ENCODE data around the gene FAM222A.

The FAM222A gene

DNA sequence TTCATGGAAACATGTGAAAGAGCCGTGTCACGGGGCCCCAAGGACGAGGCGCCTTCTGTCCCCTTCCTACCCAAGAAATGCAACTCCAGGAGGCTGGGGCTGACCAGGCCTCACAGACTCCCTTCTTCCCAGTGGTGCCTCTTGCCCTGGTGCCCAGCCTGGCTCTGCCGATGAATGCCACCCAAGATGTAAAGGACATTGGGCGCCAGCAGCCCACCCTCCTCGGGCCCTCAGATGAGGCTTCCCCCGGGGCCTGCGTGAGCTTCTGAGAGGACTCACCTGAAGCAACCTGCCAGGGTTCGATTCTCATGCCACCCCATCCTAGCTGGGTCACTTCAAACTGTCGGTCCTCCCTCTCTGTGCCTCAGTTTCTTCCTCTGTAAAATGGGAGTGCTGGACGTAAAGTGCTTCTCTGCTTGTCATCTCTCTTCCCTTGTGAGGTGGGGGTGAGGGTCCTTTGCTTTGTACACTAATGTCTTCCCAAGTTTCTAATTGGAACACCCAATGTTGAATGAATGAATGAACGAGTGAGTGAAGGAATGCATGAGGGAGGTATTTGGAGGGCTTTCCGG is 10.8 kb downstream of the FAM222A start:
- no peak for DNase-seq (ENCODE audit: low read depth in 3 of 3, low spot score in 1 of 3)

DNA sequence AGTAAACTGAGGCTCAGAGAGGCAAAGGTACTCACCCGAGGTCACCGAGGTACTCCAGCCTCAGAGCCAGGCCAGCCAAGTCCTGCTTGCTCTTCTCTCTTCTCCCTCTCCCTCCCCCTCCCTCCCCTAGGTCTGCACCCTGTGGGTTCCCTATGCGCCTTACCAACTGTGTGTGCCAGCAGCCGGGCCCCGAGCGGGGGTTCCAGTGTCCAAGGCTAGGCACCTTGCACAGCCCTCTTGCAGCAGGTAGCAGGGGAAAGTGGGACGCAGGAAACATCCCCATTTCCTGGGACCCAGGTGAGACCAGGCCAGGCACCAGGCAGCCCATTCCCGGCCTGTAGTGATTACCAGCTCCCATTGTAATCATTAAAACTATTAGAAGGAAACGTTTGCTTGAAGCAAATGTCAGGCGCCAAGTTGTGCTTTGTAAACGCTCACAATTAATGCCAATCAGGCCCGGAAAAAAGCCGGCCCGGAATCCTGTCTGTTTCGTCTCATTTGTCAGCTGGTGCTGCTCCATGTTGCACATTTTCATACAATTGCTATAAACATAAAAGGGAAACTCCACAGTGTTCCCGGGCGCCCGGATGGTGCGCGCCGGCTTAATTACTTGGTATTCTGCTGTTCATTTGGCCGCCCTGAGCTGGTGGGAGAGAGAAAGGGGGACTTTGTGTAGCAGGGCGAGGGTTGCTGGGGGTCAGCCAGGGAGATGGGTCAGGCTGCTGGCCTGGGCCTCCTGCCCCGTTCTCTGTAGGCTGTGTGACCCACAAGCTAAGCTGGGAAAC is 11.9 kb downstream of the FAM222A start:
- DNase-seq (ENCODE audit: low read depth in 3 of 3, low spot score in 1 of 3) = no peak

DNA sequence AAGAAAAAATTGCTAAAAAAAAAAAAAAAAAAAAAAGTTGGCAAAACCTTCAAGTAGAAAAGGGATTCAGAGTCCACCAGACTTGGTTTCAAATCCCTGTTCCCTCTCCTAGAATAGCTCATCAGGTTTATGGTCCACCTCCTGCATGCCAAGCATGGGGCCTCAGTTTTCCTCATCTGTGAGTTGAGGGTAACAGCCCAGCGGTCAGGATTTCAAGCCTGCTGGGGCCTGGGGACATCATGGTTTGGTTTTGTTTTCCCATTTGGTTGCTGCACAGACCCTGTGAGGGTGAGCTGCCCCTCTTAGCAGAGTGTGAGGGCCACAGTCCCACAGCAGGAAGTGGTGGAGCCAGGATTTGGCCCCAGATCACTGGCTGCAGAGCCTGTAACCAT is 12.5 kb downstream of the FAM222A start:
- DNase-seq (ENCODE audit: low read depth in 3 of 3, low spot score in 1 of 3) = no peak

DNA sequence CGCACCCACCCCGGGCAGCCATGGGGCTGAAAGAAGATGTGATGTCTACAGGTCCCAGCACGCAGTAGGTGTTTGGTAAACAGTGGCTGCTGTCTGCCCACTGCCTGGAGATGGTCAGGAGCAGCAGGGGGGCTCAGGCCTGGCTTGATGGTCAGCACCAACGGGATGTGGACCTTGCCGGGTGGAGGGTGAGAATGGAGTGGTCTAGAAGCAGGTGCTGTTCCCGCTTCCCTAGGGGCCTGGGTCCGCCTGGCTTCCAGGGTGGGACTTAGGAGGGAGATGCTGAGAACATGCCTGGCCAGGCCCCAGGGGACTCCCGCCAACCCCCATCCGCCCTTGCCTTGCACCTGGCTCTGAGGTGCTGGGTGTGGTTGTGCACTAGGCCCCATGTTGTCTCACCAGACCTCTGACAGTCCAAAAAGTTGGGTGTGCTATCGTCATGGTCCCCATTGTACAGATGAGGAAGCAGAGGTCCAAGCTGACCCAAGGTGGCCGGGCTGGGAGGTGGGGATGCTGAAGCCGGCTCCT is 12.9 kb downstream of the FAM222A start:
- no peak for DNase-seq (ENCODE audit: low read depth in 3 of 3, low spot score in 1 of 3)

DNA sequence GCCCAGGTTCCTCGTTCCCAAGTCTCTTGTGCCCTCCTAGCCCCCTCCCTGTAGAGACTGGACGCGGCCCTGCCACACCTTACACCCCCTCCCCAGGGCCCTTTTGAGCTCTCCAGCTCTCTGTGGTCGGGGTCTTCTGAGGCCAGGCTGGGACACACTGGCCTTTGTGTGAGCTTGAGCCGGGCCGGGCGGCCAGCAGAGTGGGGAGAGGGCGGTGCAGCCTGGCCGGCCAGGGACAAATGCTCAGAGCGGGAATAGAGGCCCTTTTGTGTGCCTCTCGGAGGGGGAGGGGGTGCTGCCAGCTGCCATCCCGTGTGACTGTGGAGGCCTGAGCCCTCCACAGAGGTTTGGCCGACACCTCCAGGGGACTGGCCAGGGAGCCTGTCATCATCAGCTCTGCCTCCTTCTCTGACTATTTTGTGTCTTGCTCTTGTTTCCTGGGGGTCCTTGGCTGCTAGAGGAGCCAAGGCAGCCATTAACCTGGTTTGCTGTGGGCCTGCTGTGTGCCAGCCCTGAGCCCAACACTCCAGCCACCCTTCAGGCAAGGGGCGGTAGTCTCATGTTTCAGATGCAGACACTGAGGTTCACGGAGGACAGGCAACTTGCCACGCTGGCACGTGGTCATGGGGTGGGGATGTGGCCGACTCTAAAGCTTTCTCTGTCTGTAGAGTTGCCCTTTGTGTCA is 13.6 kb downstream of the FAM222A start:
- DNase-seq (ENCODE audit: low read depth in 3 of 3, low spot score in 1 of 3) = no peak

DNA sequence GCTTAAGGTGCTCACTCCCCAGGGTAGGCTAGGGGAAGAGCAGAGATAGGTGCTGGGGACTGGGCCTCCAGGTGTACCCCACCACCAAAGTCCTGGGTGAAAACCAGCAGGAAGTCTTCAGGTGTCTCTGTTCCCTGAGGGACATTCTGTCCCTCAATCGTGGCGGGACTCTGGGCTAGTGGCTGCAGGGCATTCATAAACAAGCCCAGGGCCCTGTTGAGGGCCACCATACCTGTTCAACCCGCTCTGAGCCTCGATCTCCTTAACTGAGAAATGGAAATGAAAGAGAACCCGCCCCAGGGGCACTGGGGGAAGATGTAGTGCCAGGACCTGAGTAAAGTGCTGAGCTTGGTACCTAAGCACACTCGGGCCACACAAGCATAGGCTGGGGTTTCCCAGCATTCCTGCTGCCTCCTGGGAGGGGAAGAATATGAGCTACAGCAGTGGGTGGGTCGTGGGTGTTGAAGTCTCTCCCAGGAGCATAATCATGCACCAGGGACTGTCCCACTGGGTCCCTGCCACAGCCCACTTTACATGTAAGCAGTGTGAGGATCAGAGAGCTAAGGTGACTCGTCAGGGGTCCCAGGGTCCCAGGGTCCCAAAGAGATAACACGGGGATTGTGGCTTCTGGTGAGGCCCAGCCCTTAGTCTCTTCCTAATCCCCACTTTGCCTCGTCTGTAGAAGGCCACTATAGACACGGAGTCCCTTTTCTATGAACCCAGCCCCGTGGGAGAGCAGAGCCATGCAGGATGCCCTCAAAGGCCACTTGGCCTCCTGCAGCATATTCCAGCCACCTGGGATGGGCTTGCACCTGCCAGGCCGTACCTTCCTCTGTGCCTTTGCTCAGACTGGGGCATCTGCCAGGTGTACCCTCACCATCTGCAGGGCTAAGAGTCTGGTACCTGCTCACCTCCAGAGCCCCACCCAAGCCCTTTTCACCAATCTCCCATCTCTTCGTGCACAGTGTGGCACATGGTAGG is 14.4 kb downstream of the FAM222A start:
- no peak for DNase-seq (ENCODE audit: low read depth in 3 of 3, low spot score in 1 of 3)

DNA sequence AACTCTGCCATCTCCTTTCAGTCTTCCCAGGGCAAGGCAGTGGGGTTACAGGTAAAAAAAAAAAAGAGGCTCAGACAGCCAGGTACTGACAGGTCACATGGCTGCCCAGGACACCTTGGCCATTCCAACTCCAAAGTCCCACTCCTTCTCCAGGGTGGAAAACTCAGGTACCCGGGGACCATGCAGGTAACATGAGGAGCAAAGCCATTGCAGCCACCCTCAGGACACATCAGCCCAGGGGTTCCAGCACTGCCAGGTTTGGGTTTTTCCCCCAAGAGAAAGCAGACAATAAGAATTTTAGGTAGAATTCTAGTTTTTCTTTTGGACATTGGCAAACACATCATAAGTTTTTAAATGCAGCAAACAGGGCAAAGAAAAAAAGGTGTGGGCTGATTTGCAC is 15.3 kb downstream of the FAM222A start:
- no peak for DNase-seq (ENCODE audit: low read depth in 3 of 3, low spot score in 1 of 3)

DNA sequence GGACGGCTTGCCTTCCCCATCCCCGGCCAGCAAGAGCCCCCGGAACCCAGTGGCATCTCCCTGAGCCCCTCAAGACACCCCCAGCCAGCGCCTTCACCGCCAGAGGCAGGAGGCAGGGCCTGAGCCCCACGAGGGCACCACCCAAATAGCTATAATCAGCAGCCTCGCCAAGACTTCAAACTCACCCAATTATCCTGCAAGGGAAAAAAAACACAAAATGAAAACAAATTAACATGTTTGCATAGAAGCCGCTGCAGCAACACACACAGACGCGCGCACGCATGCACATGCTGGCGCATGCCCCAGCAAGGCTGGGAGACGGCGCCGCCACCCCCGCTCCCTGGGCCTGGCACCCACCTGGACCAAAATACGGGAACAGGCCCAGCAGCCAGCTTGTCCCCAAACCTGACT is 15.8 kb downstream of the FAM222A start:
- DNase-seq (ENCODE audit: low read depth in 3 of 3, low spot score in 1 of 3) = no peak

DNA sequence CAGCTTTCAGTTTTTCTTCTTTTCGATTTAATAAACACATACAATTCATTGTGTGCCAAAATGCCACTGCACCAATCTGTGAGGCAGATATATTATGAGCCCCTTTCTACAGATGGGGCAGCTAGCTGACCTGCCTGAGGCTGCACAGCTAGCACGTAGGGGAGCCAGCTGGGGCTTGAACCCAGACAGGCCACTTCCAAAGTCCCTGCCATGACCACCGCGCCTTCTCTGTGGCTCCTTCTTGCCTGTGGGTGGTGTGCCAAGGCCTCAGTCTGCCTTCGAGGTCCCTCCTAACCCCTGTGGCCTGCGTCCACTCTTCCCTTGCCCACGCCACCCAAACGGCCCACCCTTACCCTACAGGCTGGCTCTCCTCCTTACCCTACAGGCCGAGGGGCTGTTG is 16.2 kb downstream of the FAM222A start:
- no peak for DNase-seq (ENCODE audit: low read depth in 3 of 3, low spot score in 1 of 3)

DNA sequence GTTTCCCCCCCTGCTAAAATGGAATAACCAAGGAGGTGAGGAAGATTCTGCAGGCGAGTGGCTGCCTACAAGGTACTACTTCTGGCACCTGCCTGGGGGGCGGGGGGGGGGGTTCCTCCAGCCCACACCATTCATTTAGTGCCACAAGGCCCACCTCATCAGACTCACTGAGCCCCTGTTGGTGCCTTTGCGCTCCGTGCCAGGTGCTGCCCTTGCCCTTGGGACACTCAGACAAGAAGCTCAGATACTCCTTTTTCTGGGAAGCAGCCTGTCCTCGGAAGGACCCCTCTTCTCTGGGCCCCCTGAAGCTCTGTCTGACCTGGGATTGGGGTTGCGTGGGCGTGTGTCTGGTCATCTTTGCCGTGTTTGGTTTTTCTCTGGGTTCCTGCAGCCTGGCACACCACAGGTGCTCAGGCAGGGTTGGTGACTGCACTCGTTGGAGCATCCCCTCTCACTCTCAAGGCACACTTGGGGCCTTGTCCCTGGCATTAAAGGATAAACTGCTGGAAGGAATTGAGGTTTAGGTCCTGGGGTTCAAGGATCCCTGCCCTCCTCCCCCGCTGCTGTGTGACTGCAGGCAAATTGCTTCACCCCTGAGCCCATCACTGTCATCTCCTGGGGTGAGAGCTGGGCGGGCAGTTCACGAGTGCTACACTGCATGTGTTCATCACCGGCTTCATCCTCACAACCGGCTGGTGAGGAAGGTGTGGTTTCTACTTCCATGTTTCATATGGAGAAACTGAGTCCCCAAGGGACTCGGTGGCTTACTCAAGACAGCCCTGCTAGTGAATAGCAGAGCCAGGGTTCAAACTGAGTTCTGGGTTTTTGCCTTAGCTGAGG is 16.9 kb downstream of the FAM222A start:
- no peak for DNase-seq (ENCODE audit: low read depth in 3 of 3, low spot score in 1 of 3)

DNA sequence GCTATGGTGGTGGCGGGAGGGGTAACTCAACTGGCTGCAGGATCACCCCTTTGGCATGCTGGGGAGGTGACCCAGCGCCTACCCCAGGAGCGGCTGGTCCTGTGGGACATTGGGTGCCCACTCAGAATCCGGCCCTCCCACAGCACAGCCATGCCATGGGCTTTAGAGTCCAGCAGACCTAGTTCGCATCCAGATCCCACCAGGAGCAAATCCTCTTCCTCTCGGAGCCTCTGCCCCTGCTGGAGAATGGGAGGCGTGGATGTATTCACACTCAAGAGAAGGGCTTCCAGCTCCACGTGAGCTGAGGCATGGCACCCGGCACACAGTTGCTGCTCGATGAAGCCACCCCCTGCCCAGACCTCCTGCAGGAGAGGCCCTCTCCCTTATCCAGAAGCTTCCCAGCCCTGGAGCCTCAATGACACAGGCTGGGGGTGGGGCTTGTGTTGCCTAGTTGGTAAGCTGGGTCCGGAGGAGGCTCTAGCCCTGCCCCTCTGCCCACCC is 17.7 kb downstream of the FAM222A start:
- DNase-seq (ENCODE audit: low read depth in 3 of 3, low spot score in 1 of 3) = no peak

DNA sequence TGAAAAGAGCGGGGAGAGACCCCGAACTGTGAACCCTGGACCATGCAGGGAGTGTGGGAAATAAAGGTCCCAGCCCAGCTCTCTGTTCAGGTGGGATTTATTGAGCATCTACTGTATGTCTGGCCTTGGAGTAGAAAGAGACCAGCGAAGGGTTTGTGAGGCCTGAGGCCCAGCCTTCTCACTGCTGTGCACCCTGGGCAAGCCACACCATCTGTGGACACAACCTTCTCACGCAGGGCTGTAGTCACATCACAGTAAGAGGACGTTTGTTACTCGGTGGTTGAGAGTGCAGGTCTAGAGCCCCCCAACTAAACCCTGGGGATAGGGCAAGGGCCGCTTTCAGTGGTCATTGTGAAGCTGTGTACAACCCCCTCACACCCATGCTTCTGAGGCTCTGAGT is 18.2 kb downstream of the FAM222A start:
- no peak for DNase-seq (ENCODE audit: low read depth in 3 of 3, low spot score in 1 of 3)

DNA sequence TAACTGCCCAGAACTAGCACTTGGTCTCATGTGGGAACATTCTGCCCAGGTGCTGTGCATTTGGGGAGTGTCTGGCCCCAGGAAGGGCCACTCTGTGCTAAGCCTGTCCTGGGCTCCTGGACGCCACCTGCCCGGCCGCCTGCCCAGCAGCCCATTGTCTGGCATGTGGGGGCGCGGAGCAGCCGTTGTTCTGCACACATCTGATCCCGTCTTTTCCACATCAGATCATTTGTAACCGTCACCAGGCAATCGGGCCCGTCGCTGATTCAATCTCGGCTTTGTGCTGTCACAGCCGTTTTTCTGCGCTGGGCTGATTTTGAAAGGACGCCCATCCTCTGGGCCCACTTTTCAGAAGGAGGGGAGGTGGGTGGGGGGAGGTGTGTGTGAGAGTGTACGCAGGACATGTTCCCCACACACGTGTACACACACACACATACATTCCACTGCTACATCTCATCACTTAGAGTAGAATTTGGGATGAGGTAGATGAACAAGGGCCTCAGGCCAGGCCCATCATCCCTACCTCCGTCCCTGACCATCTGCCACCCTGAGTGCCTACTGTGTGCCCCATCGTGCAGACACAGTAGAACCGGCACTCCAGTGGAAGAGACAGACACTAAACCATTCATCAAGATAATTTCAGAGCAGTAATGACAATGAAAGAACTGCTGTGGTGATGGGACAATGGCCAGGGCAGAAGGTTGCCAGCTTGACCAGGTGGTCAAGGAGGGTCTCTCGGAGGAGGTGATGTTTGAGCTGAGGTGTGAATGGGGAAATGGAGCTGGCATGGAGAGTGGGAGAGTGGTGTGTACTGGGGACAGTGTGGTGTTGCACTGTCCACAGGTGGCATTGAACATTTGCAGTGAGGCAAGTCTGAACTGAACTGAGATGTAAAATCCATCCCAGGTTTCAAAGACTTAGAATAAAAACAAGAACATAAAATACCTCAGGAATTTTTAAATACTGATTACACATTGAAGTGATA is 19.0 kb downstream of the FAM222A start:
- DNase-seq (ENCODE audit: low read depth in 3 of 3, low spot score in 1 of 3) = no peak

DNA sequence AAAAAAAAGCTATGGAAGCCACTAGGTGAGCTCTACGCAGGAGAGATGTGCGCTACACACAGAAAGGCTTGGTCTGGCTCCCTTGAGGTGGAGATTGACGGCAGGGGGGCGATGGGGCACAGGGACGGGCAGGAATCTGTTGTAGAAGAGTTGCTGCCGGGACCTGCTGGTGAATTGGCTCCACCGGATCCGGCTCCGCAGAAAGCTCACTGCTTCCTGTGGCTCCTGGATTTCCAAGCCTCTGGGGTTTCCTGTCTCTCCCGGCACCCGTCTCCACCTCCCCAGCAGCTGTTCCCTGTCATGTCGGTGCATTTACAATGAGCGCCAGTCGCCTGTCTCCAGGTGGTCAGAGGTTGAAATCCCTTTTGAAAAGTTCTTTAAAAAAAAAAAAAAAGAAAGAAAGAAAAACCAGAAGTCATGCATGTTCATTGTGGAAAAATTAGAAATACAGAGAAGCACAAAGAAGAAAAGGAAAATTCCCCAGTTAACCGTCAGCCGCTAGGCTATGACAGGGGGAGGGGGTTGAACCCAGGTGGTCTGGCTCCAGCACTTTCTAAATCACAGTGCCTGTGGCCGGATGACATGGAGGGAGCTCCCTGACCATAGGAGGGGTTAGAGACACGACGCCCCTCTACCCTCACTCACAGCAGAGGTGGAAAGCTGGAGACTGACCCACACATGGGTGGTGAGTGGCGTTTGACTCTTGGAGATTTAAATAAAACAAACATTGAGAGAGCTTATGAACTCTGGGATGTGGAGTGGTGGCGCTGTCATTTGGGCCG is 20.8 kb downstream of the FAM222A start:
- DNase-seq (ENCODE audit: low read depth in 3 of 3, low spot score in 1 of 3) = no peak

DNA sequence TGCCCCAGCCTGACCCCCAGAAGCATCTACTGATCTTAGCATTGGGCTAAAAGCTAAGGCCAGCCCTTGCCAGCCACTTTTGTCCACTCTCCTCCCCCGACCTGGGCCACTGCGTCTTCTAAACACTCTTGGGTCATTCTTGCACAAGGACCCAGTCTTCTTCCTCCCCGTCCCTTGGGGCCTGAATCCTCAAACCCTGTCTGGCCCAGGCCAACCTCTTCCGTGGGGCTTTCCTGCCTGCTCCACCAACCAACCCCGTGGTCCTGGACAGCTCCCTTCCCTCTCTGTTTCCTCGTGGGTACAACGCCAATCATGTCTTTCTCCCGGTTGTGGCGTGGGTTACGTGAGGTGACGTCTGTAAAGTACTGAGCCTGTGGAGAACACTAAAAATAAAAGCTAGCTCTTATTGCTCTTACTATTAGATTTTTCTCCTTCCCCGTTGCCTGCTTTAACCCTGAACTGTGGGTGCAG is 21.5 kb downstream of the FAM222A start:
- no peak for DNase-seq (ENCODE audit: low read depth in 3 of 3, low spot score in 1 of 3)

DNA sequence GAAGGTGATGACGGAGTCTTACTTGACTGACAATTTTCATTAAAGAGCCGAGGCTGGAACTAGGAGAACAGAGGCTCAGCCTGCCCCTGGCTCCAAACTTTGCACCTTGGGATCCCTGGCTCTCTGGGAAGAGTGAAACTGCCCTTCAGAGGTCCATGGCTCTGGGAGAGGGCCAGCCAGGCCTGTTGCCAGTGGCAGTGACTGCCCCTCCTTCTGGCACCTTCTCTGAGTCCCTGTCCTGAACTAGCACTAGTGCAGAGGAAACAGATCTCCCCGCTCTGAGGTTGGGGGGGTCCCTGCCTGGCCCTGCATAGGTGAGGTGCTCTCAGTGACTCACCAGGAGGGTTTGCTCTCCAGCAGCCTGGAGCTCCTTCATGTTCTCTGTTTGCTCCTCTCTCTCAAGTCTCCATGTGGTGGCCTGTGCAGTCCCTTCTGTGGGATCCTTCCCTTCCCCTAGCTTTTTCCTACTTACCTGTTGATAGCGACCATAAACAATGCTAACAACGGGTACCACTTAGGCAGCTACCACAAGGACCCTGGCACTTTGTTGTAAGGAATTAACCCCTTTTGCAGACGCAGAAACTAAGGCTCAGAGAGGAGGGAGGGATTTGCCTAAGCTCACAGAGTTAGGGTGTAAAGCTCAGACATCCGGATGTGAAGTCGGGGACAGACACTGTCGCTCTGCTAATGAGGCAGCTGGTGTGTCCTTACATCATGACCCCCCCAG is 22.4 kb downstream of the FAM222A start:
- no peak for DNase-seq (ENCODE audit: low read depth in 3 of 3, low spot score in 1 of 3)

DNA sequence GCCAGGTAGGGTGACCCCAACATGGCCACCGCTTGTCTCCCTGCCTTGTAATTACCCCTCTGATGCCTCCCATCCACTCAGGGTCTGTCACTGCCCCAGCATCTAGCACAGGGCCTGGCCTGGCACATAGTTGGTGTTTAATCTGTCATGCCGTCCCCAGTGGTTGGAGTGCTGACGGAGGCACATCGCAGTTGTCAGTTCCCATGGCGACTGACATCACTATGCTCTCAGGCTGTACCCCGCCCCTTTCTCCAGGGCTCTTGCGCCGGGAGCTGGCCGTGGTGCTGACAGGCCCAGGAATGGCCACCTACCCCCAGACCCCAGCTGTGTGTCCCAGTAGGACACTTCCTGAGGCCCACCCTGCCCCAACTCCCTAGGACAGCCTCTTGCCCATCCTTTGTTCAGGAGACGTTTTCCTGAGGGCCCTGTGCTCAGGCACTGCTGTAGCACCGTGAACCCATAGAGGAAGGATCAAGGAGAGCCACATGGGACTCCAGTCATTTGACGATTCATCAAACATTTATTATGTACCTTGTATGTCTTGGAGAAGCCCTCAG is 23.0 kb downstream of the FAM222A start:
- no peak for DNase-seq (ENCODE audit: low read depth in 3 of 3, low spot score in 1 of 3)

Measured in stimulated activated CD4-positive, alpha-beta T cell treated with anti-CD3 and anti-CD28 coated beads, TNF-alpha, amount 100 ng/mL, for 1 hour (primary cell).